H1 (cell line): ENCODE measurements around the gene C17orf113. TPM values are rescaled to one million over a fixed set of nuclear protein-coding genes. Genes with fewer than 3 reads are reported as not detected.

Source experiments
- CTCF ChIA-PET: fragments of 300-600 bp; sonication (Branson Sonifier 250); formaldehyde crosslinking; loops from one replicate; lab custom pipeline; 2021; ENCODE audit not compliant: partially characterized antibody; lab: Charles Lee
- POLR2A ChIA-PET: fragments of 300-600 bp; sonication (Branson Sonifier 250); formaldehyde crosslinking; loops from one replicate; lab custom pipeline; 2021; ENCODE audit warnings: inconsistent platforms; ENCODE audit not compliant: partially characterized antibody; lab: Charles Lee
- DNase-seq, 2 experiments: peaks; one replicate each; pipeline versions ENCODE4 v3.0.0 to v3.0.0-alpha.2; 2010 to 2022; ENCODE audit warnings: low spot score in 2 of 2, low read depth in 1 of 2, mixed read lengths in 1 of 2
- FAIRE-seq: peaks from 2 replicates; lab custom pipeline; 2011; peaks lifted over from hg19 to GRCh38; lab: Jason Lieb, UNC
- H2AFZ ChIP-seq: 2 replicates; pipeline ENCODE4 v1.8.1; 2012; ENCODE audit warnings: low read length, inconsistent platforms
- H2AK5ac ChIP-seq: 2 replicates; pipeline ENCODE4 v1.6.1; 2013; ENCODE audit warnings: low read depth, low read length
- H2BK120ac ChIP-seq: replicated peaks from 2 replicates; pipeline ENCODE3; 2013; ENCODE audit warnings: low read depth, low read length, inconsistent platforms
- H2BK12ac ChIP-seq: 2 replicates; pipeline ENCODE4 v1.6.1; 2013; ENCODE audit warnings: low read depth, low read length
- H2BK15ac ChIP-seq: 2 replicates; pipeline ENCODE4 v1.6.1; 2013; ENCODE audit warnings: low read length
- H2BK20ac ChIP-seq: 2 replicates; pipeline ENCODE4 v1.6.1; 2013; ENCODE audit warnings: low read length
- H2BK5ac ChIP-seq: 2 replicates; pipeline ENCODE4 v1.6.1; 2013; ENCODE audit warnings: low read depth, low read length
- H3K14ac ChIP-seq: 2 replicates; pipeline ENCODE4 v1.6.1; 2013; ENCODE audit warnings: inconsistent platforms; ENCODE audit not compliant: insufficient read length
- H3K18ac ChIP-seq: 2 replicates; pipeline ENCODE4 v1.6.1; 2013; ENCODE audit warnings: low read length; ENCODE audit errors: extremely low read depth
- H3K23ac ChIP-seq: 2 replicates; pipeline ENCODE4 v1.6.1; 2013; ENCODE audit warnings: inconsistent platforms; ENCODE audit not compliant: insufficient read length
- H3K23me2 ChIP-seq: 2 replicates; pipeline ENCODE4 v1.6.1; 2013; ENCODE audit warnings: low read depth, low read length
- H3K27ac ChIP-seq: 2 replicates; pipeline ENCODE4 v1.6.1; 2011; ENCODE audit warnings: low read depth, low read length, inconsistent platforms
- H3K27me3 ChIP-seq, 4 experiments: replicated peaks in 1 of 4; 1 replicate in 1 of 4; 2 replicates in 3 of 4; pipeline versions ENCODE4 v1.6.1 to v1.8.1; 2011 to 2013; ENCODE audit warnings: low read length in 3 of 4, mild to moderate bottlenecking in 3 of 4, inconsistent platforms in 2 of 4, mixed read lengths in 2 of 4, moderate library complexity in 1 of 4; ENCODE audit not compliant: control insufficient read depth in 3 of 4, insufficient read depth in 3 of 4; ENCODE audit errors: extremely low read depth in 1 of 4
- H3K36me3 ChIP-seq, 4 experiments: 2 replicates each; pipeline versions ENCODE4 v1.6.1 to v1.8.1; 2011 to 2013; ENCODE audit warnings: mild to moderate bottlenecking in 4 of 4, low read length in 3 of 4, moderate library complexity in 2 of 4, control low read depth in 1 of 4, inconsistent platforms in 1 of 4; ENCODE audit not compliant: insufficient read depth in 4 of 4, control insufficient read depth in 2 of 4
- H3K4ac ChIP-seq: replicated peaks from 2 replicates; pipeline ENCODE3; 2013; ENCODE audit warnings: low read length, low read depth, mixed read lengths, inconsistent platforms; ENCODE audit not compliant: insufficient read length
- H3K4me1 ChIP-seq, 4 experiments: replicated peaks in 1 of 4; 1 replicate in 1 of 4; 2 replicates in 3 of 4; pipeline versions ENCODE4 v1.6.1 to v1.8.1; 2011 to 2013; ENCODE audit warnings: low read length in 3 of 4, inconsistent platforms in 2 of 4, mixed read lengths in 1 of 4; ENCODE audit not compliant: insufficient read depth in 4 of 4, control insufficient read depth in 3 of 4
- H3K4me2 ChIP-seq, 2 experiments: 2 replicates each; pipeline versions ENCODE4 v1.6.1 to v1.8.1; 2011 to 2013; ENCODE audit warnings: low read depth in 2 of 2, low read length in 2 of 2, control low read depth in 1 of 2, inconsistent platforms in 1 of 2, mild to moderate bottlenecking in 1 of 2; ENCODE audit not compliant: insufficient read depth in 1 of 2
- H3K4me3 ChIP-seq, 4 experiments: fragments of 200-600, 300-600 bp in 1 of 4; sonication (generic), shearing (Covaris generic), sonication (Bioruptor Twin) in 1 of 4; 2 replicates each; pipeline versions ENCODE4 v1.5.1 to v1.8.1; 2011 to 2016; ENCODE audit warnings: low read length in 4 of 4, low read depth in 3 of 4, control low read depth in 2 of 4, inconsistent platforms in 2 of 4, mild to moderate bottlenecking in 2 of 4, mixed read lengths in 1 of 4, moderate library complexity in 1 of 4; ENCODE audit not compliant: insufficient read depth in 2 of 4; ENCODE audit errors: extremely low read depth in 1 of 4
- H3K56ac ChIP-seq: replicated peaks from 2 replicates; pipeline ENCODE3; 2013; ENCODE audit warnings: low read depth, mild to moderate bottlenecking, mixed read lengths, low read length, inconsistent platforms; ENCODE audit not compliant: insufficient read length
- H3K79me1 ChIP-seq: 2 replicates; pipeline ENCODE4 v1.6.1; 2013; ENCODE audit warnings: low read depth, low read length, control low read depth
- H3K79me2 ChIP-seq, 2 experiments: 2 replicates each; pipeline versions ENCODE4 v1.6.1 to v1.8.1; 2012 to 2013; ENCODE audit warnings: low read length in 2 of 2, mild to moderate bottlenecking in 2 of 2, inconsistent platforms in 1 of 2; ENCODE audit not compliant: insufficient read depth in 2 of 2, control insufficient read depth in 1 of 2
- H3K9ac ChIP-seq, 4 experiments: replicated peaks in 1 of 4; 1 replicate in 1 of 4; 2 replicates in 3 of 4; pipeline versions ENCODE4 v1.6.1 to v1.8.1; 2011 to 2013; ENCODE audit warnings: low read depth in 3 of 4, low read length in 3 of 4, control low read depth in 2 of 4, mild to moderate bottlenecking in 2 of 4, moderate library complexity in 2 of 4, inconsistent platforms in 1 of 4; ENCODE audit errors: extremely low read depth in 1 of 4
- H3K9me3 ChIP-seq, 2 experiments: 2 replicates each; pipeline versions ENCODE4 v1.6.1 to v1.8.1; 2012 to 2013; ENCODE audit warnings: mild to moderate bottlenecking in 2 of 2, moderate library complexity in 2 of 2, control low read depth in 1 of 2, inconsistent platforms in 1 of 2, low read depth in 1 of 2, low read length in 1 of 2, mixed read lengths in 1 of 2; ENCODE audit not compliant: insufficient read depth in 2 of 2
- H4K20me1 ChIP-seq, 2 experiments: replicated peaks in 1 of 2; 2 replicates each; pipeline versions ENCODE3 to v1.8.1; 2011 to 2013; ENCODE audit warnings: inconsistent platforms in 2 of 2, low read length in 2 of 2, mild to moderate bottlenecking in 1 of 2; ENCODE audit not compliant: insufficient read depth in 2 of 2, control insufficient read depth in 1 of 2
- H4K5ac ChIP-seq: 2 replicates; pipeline ENCODE4 v1.6.1; 2013; ENCODE audit warnings: low read length, low read depth, mixed read lengths, inconsistent platforms; ENCODE audit not compliant: insufficient read length
- H4K8ac ChIP-seq: 2 replicates; pipeline ENCODE4 v1.8.0; 2013; ENCODE audit warnings: mild to moderate bottlenecking, moderate library complexity, low read length, inconsistent platforms; ENCODE audit not compliant: insufficient read depth; ENCODE audit errors: extremely low read depth
- H4K91ac ChIP-seq: replicated peaks from 2 replicates; pipeline ENCODE3; 2013; ENCODE audit warnings: low read length, mixed read lengths, inconsistent platforms; ENCODE audit not compliant: insufficient read length
- KDM5A ChIP-seq: fragments of 200-600 bp; IDR thresholded peaks from 2 replicates; pipeline ENCODE4 v1.7.1; 2012; ENCODE audit warnings: mild to moderate bottlenecking, low read length, inconsistent platforms, mixed read lengths
- POU5F1 ChIP-seq: IDR thresholded peaks from 2 replicates; pipeline ENCODE4 v1.6.1; 2011; ENCODE audit warnings: low read depth, mild to moderate bottlenecking, low read length, moderate library complexity
- SUZ12 ChIP-seq: fragments of 200-600 bp; sonication (generic); IDR thresholded peaks from 2 replicates; pipeline ENCODE4 v1.6.1; 2012; ENCODE audit warnings: mild to moderate bottlenecking, inconsistent platforms, low read length, moderate library complexity, mixed read lengths
- TCF12 ChIP-seq: IDR thresholded peaks from 2 replicates; pipeline ENCODE4 v1.6.1; 2011; ENCODE audit warnings: low read depth, mild to moderate bottlenecking, low read length
- YY1 ChIP-seq: IDR thresholded peaks from 2 replicates; pipeline ENCODE4 v1.6.1; 2011; ENCODE audit warnings: low read depth, mild to moderate bottlenecking, low read length
- ZNF274 ChIP-seq: IDR thresholded peaks from 2 replicates; pipeline ENCODE4 v1.7.0; 2012; ENCODE audit warnings: low read length, borderline replicate concordance; ENCODE audit errors: extremely low read depth
- WGBS, 2 experiments: shearing (Covaris generic) in 1 of 2; methylation state at CpG; one replicate each; pipeline versions ENCODE4 v1.1.6 to v1.1.7; 2013 to 2015; ENCODE audit warnings: low lambda C conversion rate in 2 of 2, mixed read lengths in 2 of 2, inconsistent platforms in 1 of 2, low coverage in 1 of 2, missing lambda C conversion rate in 1 of 2; ENCODE audit not compliant: insufficient replicate concordance in 2 of 2, insufficient coverage in 1 of 2, insufficient read length in 1 of 2; ENCODE audit errors: extremely low coverage in 1 of 2, missing lambda C conversion rate in 1 of 2; 5-methylcytosine and 5-hydroxymethylcytosine counted together
- polyA plus RNA-seq, 7 experiments: library from polyadenylated mRNA; depleted of rRNA in 3 of 7; stranded (reverse) in 5 of 7; unstranded in 2 of 7; fragments of >200 nt in 5 of 7; fragments of 200-250 nt in 2 of 7; gene quantifications; 1 replicate in 5 of 7; 2 replicates in 1 of 7; 4 replicates in 1 of 7; pipeline versions ENCODE4 v1.2.1 to v1.2.3, GENCODE V29; 2011 to 2013; ENCODE audit warnings: missing spikeins in 2 of 7, mixed read lengths in 2 of 7
- total RNA-seq: library from RNA; stranded (reverse); fragmentation: NEBNext Ultra II Directional; extraction: Animal tissue kit (Norgen Biotek cat#: 25700); gene quantifications from 2 replicates; pipeline ENCODE4 v1.2.1, GENCODE V29; 2021
- TF ChIP-seq, protein P1 (sequence below): IDR thresholded peaks from 2 replicates; pipeline ENCODE4 v1.6.1; 2012; ENCODE audit warnings: inconsistent platforms
- TF ChIP-seq, protein P2 (sequence below): IDR thresholded peaks from 2 replicates; pipeline ENCODE4 v1.6.1; 2011; ENCODE audit warnings: low read length, improper control_type of control experiment
- TF ChIP-seq, protein P3 (sequence below), 3 experiments: IDR thresholded peaks; 1 replicate in 2 of 3; 2 replicates in 1 of 3; pipeline versions ENCODE4 v1.5.1 to v1.6.1; 2011; ENCODE audit warnings: low read length in 3 of 3, mild to moderate bottlenecking in 3 of 3, inconsistent platforms in 2 of 3, low read depth in 1 of 3, moderate library complexity in 1 of 3; ENCODE audit not compliant: insufficient read depth in 1 of 3; ENCODE audit errors: control extremely low read depth in 1 of 3

The C17orf113 gene
- total and polyA plus RNA-seq, 2 of the 8 experiments (the other 6 are each of a cell fraction or from before 2014, with no cell fraction given): 1.0 to 1.4 TPM

DNA sequence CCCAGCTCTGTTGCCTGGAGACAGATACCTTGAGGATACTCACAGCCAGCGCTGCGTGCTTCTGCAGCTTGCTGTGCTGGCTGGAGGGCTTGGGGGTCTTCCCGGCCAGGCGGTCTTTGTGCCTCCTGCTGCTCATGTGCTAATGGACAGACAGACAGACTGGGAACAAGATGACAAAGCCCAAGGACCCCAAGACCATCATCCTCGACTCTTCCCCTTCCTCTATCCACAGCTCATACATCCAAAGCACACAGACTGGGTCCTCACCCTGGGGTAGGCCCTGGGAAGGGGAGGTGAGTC is 22.9 kb downstream of the C17orf113 start:
- POLR2A ChIA-PET: interaction anchor here (1.1 to 6.0 kb wide), 6 partner anchors 11 to 94 kb away, joined by 3 to 51 read pairs (median 14); partner anchors contain the start of genes DNAJC7, HSPB9 and KAT2A
- DNase-seq (no peak), FAIRE-seq (no peak)
- 89% methylated on average over 5 of the region's 5 CpGs; no CpG with 5 or more reads in 1 of the 2 experiments for WGBS, 2 experiments
- Histone ChIP-seq H3K36me3 (peaks cover 10 to 22% (median 13%) of the 10 kb centered on the region in 4 experiments; a peak in 6 of 8 replicates), H3K4me2 (peak overlapping the region in 1 of 2 experiments; percentile 1; a peak in 2 of 4 replicates), H3K56ac (no peak overlapping the region), H4K5ac (no peak overlapping the region), H2BK15ac (no peak overlapping the region; the same call in 1 of the 2 replicates), H3K23ac (no peak overlapping the region), H4K91ac (peak overlapping the region; percentile 71), H2BK20ac (no peak overlapping the region), H2BK12ac (no peak overlapping the region), H3K23me2 (0 out of 2 replicates have a peak, but pooled peaks cover 2% of the 10 kb centered on the region), H3K4me3 (no peak overlapping the region), H3K18ac (no peak overlapping the region), H3K14ac (no peak overlapping the region), H2AFZ (no peak overlapping the region), H3K27me3 (no peaks in the 10 kb centered on the region), H3K79me2 (no peaks in the 10 kb centered on the region), H4K8ac (no peak overlapping the region), H2AK5ac (no peak overlapping the region), H3K27ac (no peak overlapping the region), H3K79me1 (0 out of 2 replicates have a peak, but pooled peaks cover 2% of the 10 kb centered on the region), H2BK5ac (no peak overlapping the region), H3K4ac (no peak overlapping the region), H3K9me3 (no peaks in the 10 kb centered on the region), H2BK120ac (no peak overlapping the region), H3K9ac (no peak overlapping the region; a peak in 1 of 7 replicates), H4K20me1 (no peaks in the 10 kb centered on the region), H3K4me1 (peaks cover 0 to 12% (median 5%) of the 10 kb centered on the region in 4 experiments; a peak in 4 of 7 replicates)
- CTCF ChIA-PET: interaction anchor here (0.6 to 38.8 kb wide), 13 partner anchors 11 to 256 kb away, joined by 3 to 1084 read pairs (median 9); partner anchors contain the start of genes DHX58, DNAJC7, HSPB9 and KAT2A
- TF ChIP-seq YY1 (no peak), POU5F1 (no peak), TCF12 (no peak), ZNF274 (no peak), KDM5A (no peak), SUZ12 (no peak)
- TF ChIP-seq, protein P1, sequence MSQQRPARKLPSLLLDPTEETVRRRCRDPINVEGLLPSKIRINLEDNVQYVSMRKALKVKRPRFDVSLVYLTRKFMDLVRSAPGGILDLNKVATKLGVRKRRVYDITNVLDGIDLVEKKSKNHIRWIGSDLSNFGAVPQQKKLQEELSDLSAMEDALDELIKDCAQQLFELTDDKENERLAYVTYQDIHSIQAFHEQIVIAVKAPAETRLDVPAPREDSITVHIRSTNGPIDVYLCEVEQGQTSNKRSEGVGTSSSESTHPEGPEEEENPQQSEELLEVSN: no peak
- TF ChIP-seq, protein P2, sequence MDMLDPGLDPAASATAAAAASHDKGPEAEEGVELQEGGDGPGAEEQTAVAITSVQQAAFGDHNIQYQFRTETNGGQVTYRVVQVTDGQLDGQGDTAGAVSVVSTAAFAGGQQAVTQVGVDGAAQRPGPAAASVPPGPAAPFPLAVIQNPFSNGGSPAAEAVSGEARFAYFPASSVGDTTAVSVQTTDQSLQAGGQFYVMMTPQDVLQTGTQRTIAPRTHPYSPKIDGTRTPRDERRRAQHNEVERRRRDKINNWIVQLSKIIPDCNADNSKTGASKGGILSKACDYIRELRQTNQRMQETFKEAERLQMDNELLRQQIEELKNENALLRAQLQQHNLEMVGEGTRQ: no peak
- TF ChIP-seq, protein P3, sequence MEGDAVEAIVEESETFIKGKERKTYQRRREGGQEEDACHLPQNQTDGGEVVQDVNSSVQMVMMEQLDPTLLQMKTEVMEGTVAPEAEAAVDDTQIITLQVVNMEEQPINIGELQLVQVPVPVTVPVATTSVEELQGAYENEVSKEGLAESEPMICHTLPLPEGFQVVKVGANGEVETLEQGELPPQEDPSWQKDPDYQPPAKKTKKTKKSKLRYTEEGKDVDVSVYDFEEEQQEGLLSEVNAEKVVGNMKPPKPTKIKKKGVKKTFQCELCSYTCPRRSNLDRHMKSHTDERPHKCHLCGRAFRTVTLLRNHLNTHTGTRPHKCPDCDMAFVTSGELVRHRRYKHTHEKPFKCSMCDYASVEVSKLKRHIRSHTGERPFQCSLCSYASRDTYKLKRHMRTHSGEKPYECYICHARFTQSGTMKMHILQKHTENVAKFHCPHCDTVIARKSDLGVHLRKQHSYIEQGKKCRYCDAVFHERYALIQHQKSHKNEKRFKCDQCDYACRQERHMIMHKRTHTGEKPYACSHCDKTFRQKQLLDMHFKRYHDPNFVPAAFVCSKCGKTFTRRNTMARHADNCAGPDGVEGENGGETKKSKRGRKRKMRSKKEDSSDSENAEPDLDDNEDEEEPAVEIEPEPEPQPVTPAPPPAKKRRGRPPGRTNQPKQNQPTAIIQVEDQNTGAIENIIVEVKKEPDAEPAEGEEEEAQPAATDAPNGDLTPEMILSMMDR (IDR thresholded peaks at IDR 0.05; ENCODE audit: control extremely low read depth in 1 of 3, insufficient read depth in 1 of 3, low read depth in 1 of 3, low read length in 3 of 3): no peak
